OCI-LY1 (cell line): ENCODE data around the gene SUPT3H.

ENCODE experiments used
- H2AFZ ChIP-seq: fragments of 200-600 bp; sonication (generic), shearing (Covaris generic); 2 replicates; pipeline ENCODE4 v1.6.0; 2014; ENCODE audit warnings: antibody characterized with exemption, mild to moderate bottlenecking, low read length
- H3F3A ChIP-seq: fragments of 200-600 bp; sonication (generic), shearing (Covaris generic); 2 replicates; pipeline ENCODE4 v1.6.0; 2014; ENCODE audit warnings: mild to moderate bottlenecking, antibody characterized with exemption, low read length, moderate library complexity; ENCODE audit not compliant: insufficient read depth
- H3K27ac ChIP-seq: fragments of 200-600 bp; sonication (generic); 2 replicates; pipeline ENCODE4 v1.5.1; 2014; ENCODE audit warnings: low read length, mixed run types, mild to moderate bottlenecking, low read depth; ENCODE audit not compliant: poor library complexity, severe bottlenecking
- H3K27me3 ChIP-seq: fragments of 200-600 bp; sonication (generic); 2 replicates; pipeline ENCODE4 v1.6.0; 2014; ENCODE audit warnings: antibody characterized with exemption, mild to moderate bottlenecking, low read length, moderate library complexity; ENCODE audit not compliant: insufficient read depth
- H3K36me3 ChIP-seq: fragments of 200-600 bp; sonication (generic); 2 replicates; pipeline ENCODE4 v1.6.1; 2014; ENCODE audit warnings: mild to moderate bottlenecking, antibody characterized with exemption, low read length, moderate library complexity, mixed read lengths; ENCODE audit not compliant: insufficient read depth
- H3K4me1 ChIP-seq: fragments of 200-600 bp; sonication (generic); 2 replicates; pipeline ENCODE4 v1.5.1; 2014; ENCODE audit warnings: mild to moderate bottlenecking, low read length, moderate library complexity; ENCODE audit not compliant: insufficient read depth, severe bottlenecking
- H3K4me2 ChIP-seq: fragments of 200-600 bp; sonication (generic), shearing (Covaris generic); 2 replicates; pipeline ENCODE4 v1.6.1; 2014; ENCODE audit warnings: low read length
- H3K4me3 ChIP-seq: fragments of 200-600 bp; sonication (generic); 2 replicates; pipeline ENCODE4 v1.5.1; 2014; ENCODE audit warnings: low read length, low read depth, mild to moderate bottlenecking, mixed read lengths; ENCODE audit not compliant: poor library complexity, severe bottlenecking
- H3K79me2 ChIP-seq: fragments of 200-600 bp; shearing (Covaris generic); 2 replicates; pipeline ENCODE4 v1.6.1; 2016; ENCODE audit warnings: mixed run types, low read length, mixed read lengths; ENCODE audit not compliant: insufficient read depth
- H3K9ac ChIP-seq: fragments of 200-600 bp; sonication (generic), shearing (Covaris generic); 2 replicates; pipeline ENCODE4 v1.6.1; 2014; ENCODE audit warnings: mild to moderate bottlenecking, low read length, mixed read lengths
- H3K9me2 ChIP-seq: fragments of 200-600 bp; sonication (generic), shearing (Covaris generic); 2 replicates; pipeline ENCODE4 v1.6.1; 2014; ENCODE audit warnings: low read depth, mild to moderate bottlenecking, low read length, mixed read lengths
- H3K9me3 ChIP-seq: fragments of 200-600 bp; shearing (Covaris generic); 2 replicates; pipeline ENCODE4 v1.6.1; 2014; ENCODE audit warnings: low read length, mixed read lengths
- H4K20me1 ChIP-seq: fragments of 200-600 bp; sonication (generic), shearing (Covaris generic); 2 replicates; pipeline ENCODE4 v1.6.0; 2016; ENCODE audit warnings: mild to moderate bottlenecking, low read length; ENCODE audit not compliant: insufficient read depth
- EZH2 ChIP-seq: fragments of 200-600 bp; sonication (generic), shearing (Covaris generic); IDR thresholded peaks from 2 replicates; pipeline ENCODE4 v1.8.0; 2017; ENCODE audit warnings: borderline replicate concordance, mixed run types, mild to moderate bottlenecking, antibody characterized with exemption, low read length, moderate library complexity, mixed read lengths
- TF ChIP-seq, protein P1 (sequence below): fragments of 200-600 bp; sonication (generic), shearing (Covaris generic); IDR thresholded peaks from 2 replicates; pipeline ENCODE4 v1.5.1; 2017; ENCODE audit warnings: mild to moderate bottlenecking, antibody characterized with exemption, low read length, moderate library complexity, mixed read lengths

SUPT3H gene

DNA sequence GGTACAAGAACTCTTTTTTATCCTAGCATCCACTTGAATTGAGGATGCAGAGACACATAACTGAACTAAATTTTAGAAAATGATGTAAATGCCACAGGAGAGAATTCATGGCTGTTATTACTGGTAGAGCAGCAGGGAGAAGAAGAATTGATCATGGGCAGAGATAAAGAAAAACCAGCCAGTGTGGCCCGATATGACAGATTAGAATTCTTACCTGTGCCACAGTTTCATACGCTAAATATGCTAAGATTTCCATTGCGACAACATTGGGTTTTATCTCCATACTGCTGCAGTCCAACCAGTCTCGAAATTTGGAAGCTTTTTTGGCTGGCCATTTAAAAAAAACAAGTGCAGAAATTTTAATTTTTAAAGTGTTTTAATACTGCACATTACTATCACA is 423.5 kb downstream of the SUPT3H start:
- Histone ChIP-seq H3K9me2 (no peaks in the 10 kb centered on the region), H3K4me2 (no peak overlapping the region), H3K79me2 (no peaks in the 10 kb centered on the region), H3K27me3 (no peaks in the 10 kb centered on the region), H3K4me3 (no peak overlapping the region), H3K4me1 (no peaks in the 10 kb centered on the region), H4K20me1 (no peaks in the 10 kb centered on the region), H2AFZ (no peak overlapping the region), H3K9ac (no peak overlapping the region), H3K27ac (no peak overlapping the region), H3F3A (no peaks in the 10 kb centered on the region), H3K36me3 (no peaks in the 10 kb centered on the region), H3K9me3 (no peaks in the 10 kb centered on the region)
- TF ChIP-seq, protein P1, sequence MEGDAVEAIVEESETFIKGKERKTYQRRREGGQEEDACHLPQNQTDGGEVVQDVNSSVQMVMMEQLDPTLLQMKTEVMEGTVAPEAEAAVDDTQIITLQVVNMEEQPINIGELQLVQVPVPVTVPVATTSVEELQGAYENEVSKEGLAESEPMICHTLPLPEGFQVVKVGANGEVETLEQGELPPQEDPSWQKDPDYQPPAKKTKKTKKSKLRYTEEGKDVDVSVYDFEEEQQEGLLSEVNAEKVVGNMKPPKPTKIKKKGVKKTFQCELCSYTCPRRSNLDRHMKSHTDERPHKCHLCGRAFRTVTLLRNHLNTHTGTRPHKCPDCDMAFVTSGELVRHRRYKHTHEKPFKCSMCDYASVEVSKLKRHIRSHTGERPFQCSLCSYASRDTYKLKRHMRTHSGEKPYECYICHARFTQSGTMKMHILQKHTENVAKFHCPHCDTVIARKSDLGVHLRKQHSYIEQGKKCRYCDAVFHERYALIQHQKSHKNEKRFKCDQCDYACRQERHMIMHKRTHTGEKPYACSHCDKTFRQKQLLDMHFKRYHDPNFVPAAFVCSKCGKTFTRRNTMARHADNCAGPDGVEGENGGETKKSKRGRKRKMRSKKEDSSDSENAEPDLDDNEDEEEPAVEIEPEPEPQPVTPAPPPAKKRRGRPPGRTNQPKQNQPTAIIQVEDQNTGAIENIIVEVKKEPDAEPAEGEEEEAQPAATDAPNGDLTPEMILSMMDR, result no peak
- no peak for TF ChIP-seq EZH2

DNA sequence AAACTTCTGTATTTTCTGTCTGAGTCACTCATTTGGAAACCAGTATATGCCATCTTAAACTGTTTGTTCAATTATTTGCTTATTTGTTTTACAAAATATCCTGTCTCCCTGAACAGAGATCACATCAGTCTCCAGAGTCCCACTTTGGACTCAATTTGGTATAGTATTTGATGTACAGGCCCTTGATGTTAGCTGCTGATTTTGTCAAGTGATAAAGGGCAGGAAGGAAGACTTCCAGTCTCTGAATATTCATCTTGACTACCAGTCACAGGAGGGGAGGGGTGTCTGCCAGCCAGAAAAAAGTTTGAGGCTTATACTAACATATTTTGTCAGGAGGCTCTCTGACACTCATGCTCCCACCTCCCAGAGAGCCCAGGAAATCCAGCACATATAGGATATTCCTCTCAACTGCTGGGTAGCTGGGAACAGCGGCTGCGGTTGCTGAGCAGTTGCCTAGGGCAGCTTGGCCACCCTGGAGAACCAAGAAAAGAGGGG is 426.4 kb downstream of the SUPT3H start:
- Histone ChIP-seq H3K27ac (no peak overlapping the region), H3K79me2 (no peaks in the 10 kb centered on the region), H3K4me3 (no peak overlapping the region), H3F3A (no peaks in the 10 kb centered on the region), H3K9me2 (no peaks in the 10 kb centered on the region), H3K4me2 (no peak overlapping the region), H3K27me3 (no peaks in the 10 kb centered on the region), H3K9ac (no peak overlapping the region), H3K36me3 (no peaks in the 10 kb centered on the region), H3K4me1 (no peaks in the 10 kb centered on the region), H2AFZ (no peak overlapping the region), H4K20me1 (no peaks in the 10 kb centered on the region), H3K9me3 (no peaks in the 10 kb centered on the region)
- TF ChIP-seq EZH2, result no peak
- TF ChIP-seq, protein P1, result no peak

DNA sequence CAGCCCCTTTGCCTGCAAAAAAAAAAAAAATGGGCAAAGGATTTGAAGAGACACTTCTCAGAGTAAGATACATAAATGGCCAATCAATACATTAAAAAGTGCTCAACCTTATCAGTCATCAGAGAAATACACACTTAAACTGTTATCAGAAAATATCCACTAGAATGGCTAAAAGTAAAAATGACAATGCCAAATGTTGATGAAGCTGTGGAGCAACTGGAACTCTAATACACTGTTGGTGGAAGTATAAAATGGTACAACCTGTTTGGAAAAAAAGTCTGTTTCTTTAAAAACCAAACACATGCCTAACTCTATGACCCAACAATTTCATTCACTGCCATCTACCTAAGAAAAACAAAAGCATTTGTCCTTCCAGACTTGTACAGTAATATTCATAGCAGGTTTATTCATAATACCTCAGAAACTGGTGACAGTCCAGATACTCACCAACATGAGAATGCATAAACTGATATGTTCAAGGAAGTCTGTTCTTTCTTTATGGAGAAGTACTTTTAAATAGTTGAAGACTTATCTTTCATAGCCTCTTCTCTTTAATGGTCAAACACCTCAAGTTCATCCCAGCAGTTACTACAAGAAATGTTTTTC is 428.0 kb downstream of the SUPT3H start:
- no peaks in the 10 kb centered on the region for H3K27me3 ChIP-seq
- TF ChIP-seq EZH2, result no peak
- TF ChIP-seq, protein P1, result no peak
- no peaks in the 10 kb centered on the region for H3K79me2 ChIP-seq
- no peak overlapping the region for H2AFZ ChIP-seq
- no peaks in the 10 kb centered on the region for H3K4me1 ChIP-seq
- H3K36me3 ChIP-seq, result no peaks in the 10 kb centered on the region
- no peaks in the 10 kb centered on the region for H4K20me1 ChIP-seq
- no peaks in the 10 kb centered on the region for H3K9me2 ChIP-seq
- no peak overlapping the region for H3K4me2 ChIP-seq
- H3F3A ChIP-seq, result no peaks in the 10 kb centered on the region
- H3K9me3 ChIP-seq, result no peaks in the 10 kb centered on the region
- H3K27ac ChIP-seq, result no peak overlapping the region
- no peak overlapping the region for H3K9ac ChIP-seq
- H3K4me3 ChIP-seq, result no peak overlapping the region
